Measurements from ENCODE around the gene INS.

DNA sequence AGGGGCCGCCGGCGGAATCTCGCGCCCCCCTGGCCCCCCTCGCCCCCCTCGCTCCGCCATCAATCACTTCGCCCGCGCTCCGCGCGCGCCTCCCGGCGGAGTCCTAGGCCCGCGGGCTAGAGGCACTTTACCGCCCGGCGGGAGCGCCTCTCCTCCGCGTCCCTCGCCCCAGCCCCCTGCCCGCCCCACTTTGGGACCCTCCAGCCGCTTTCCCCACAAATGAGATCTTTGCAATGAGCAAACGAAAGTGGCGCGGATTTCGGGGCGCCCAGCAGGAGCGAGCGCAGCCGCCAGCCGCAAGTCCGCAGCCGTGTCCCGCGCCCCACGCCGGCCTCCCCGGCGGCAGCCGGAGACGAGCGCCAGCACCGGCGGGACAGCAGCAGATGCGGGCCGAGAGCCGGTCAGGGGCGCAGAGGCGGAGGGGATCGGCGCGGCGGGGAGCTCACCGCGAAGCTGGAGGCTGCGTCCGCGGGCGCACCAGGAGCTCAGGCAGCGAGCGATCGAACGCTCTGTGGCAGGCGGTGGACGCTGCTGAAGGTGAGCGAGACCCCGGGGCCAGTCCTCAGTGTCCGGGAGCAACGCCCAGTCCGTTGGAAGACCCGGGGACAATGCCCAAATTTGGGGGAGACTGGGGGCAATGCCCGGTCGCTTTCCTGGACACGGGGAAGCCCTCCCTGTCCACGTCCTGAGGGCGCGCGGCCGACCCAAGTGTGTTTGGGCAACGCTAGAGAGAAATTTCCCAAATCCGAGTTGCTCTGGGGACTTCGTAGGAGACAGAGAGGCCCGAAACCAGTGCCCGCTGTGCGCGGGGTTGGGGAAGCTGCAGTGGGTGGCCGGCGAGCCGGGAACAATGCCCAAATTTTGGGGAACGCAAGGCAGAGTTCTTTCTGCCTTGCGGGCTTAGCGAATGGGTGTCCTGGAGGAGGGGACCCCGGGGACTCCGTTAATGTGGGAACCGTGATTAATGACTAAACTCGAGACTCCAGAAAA is 20.3 kb downstream of the INS start:
- TF ChIP-seq EZH2phosphoT487 (IDR thresholded peaks at IDR 0.05; ENCODE audit: borderline replicate concordance, low read length): no peak
- TF ChIP-seq, protein P1, sequence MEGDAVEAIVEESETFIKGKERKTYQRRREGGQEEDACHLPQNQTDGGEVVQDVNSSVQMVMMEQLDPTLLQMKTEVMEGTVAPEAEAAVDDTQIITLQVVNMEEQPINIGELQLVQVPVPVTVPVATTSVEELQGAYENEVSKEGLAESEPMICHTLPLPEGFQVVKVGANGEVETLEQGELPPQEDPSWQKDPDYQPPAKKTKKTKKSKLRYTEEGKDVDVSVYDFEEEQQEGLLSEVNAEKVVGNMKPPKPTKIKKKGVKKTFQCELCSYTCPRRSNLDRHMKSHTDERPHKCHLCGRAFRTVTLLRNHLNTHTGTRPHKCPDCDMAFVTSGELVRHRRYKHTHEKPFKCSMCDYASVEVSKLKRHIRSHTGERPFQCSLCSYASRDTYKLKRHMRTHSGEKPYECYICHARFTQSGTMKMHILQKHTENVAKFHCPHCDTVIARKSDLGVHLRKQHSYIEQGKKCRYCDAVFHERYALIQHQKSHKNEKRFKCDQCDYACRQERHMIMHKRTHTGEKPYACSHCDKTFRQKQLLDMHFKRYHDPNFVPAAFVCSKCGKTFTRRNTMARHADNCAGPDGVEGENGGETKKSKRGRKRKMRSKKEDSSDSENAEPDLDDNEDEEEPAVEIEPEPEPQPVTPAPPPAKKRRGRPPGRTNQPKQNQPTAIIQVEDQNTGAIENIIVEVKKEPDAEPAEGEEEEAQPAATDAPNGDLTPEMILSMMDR (IDR thresholded peaks at IDR 0.05; ENCODE audit: low read depth, low read length, poor library complexity, severe bottlenecking): no peak
